HG03108 (cell line): ENCODE results near the gene ZNF407.

Source experiments
- ATAC-seq: cut with Tn5 transposase; IDR thresholded peaks from one replicate; pipeline ENCODE4 v1.9.1; 2021; ENCODE audit warnings: moderate library complexity; ENCODE audit not compliant: unreplicated experiment

ZNF407 gene

GRCh38 chr18:74715865-74716712 lies 118.4 kb downstream of the ZNF407 start:
- ATAC-seq = no peak

GRCh38 chr18:74718312-74718711 lies 120.6 kb downstream of the ZNF407 start:
- ATAC-seq = no peak

- no peak for ATAC-seq
Observed at GRCh38 chr18:74722237-74722636, 124.6 kb downstream of the ZNF407 start.

- no peak for ATAC-seq
Observed at GRCh38 chr18:74724186-74724585, 126.5 kb downstream of the ZNF407 start.

GRCh38 chr18:74725690-74726089 lies 128.0 kb downstream of the ZNF407 start:
- ATAC-seq = no peak

- no peak for ATAC-seq
Observed at GRCh38 chr18:74728586-74728985, 130.9 kb downstream of the ZNF407 start.

GRCh38 chr18:74731097-74731496 lies 133.4 kb downstream of the ZNF407 start:
- ATAC-seq = no peak

GRCh38 chr18:74732380-74732779 lies 134.7 kb downstream of the ZNF407 start:
- no peak for ATAC-seq

- ATAC-seq = no peak
Observed at GRCh38 chr18:74733598-74733997, 135.9 kb downstream of the ZNF407 start.

GRCh38 chr18:74734013-74734444 lies 136.4 kb downstream of the ZNF407 start:
- ATAC-seq = no peak

- ATAC-seq = no peak
Observed at GRCh38 chr18:74739926-74740325, 142.3 kb downstream of the ZNF407 start.

GRCh38 chr18:74742573-74743243 lies 145.0 kb downstream of the ZNF407 start:
- no peak for ATAC-seq

- no peak for ATAC-seq
Observed at GRCh38 chr18:74745633-74746403, 148.1 kb downstream of the ZNF407 start.

- ATAC-seq = no peak
Observed at GRCh38 chr18:74748809-74749208, 151.1 kb downstream of the ZNF407 start.

GRCh38 chr18:74758995-74759394 lies 161.3 kb downstream of the ZNF407 start:
- no peak for ATAC-seq

GRCh38 chr18:74760026-74760425 lies 162.4 kb downstream of the ZNF407 start:
- no peak for ATAC-seq

- no peak for ATAC-seq
Observed at GRCh38 chr18:74760436-74760835, 162.8 kb downstream of the ZNF407 start.

- ATAC-seq = no peak
Observed at GRCh38 chr18:74766251-74766650, 168.6 kb downstream of the ZNF407 start.

- no peak for ATAC-seq
Observed at GRCh38 chr18:74768096-74768495, 170.4 kb downstream of the ZNF407 start.

- peak; percentile 61 for ATAC-seq
Observed at GRCh38 chr18:74773171-74773624, 175.5 kb downstream of the ZNF407 start.

GRCh38 chr18:74774486-74774885 lies 176.8 kb downstream of the ZNF407 start:
- ATAC-seq = no peak
